Skeletal muscle tissue (tissue), 4 donors: ENCODE data around the gene EPB41L1. TPM values are rescaled to one million over a fixed set of nuclear protein-coding genes. Genes with fewer than 3 reads are reported as not detected.

Experiments used
- H3K27ac ChIP-seq: one replicate; pipeline ENCODE4 v1.7.0; 2013; ENCODE audit warnings: mild to moderate bottlenecking, low read depth, low read length, inconsistent platforms
- H3K27me3 ChIP-seq, 3 donors: one replicate each; pipeline ENCODE4 v1.7.0; 2013; ENCODE audit warnings: low read length in 3 of 3; ENCODE audit not compliant: control insufficient read depth in 3 of 3, insufficient read depth in 3 of 3
- H3K36me3 ChIP-seq, 3 donors: one replicate each; pipeline ENCODE4 v1.7.0; 2013; ENCODE audit warnings: low read length in 3 of 3; ENCODE audit not compliant: control insufficient read depth in 3 of 3, insufficient read depth in 3 of 3
- H3K4me1 ChIP-seq, 3 donors: one replicate each; pipeline ENCODE4 v1.7.0; 2013; ENCODE audit warnings: low read length in 3 of 3, mild to moderate bottlenecking in 3 of 3; ENCODE audit not compliant: control insufficient read depth in 3 of 3, insufficient read depth in 3 of 3
- H3K4me3 ChIP-seq, 3 donors: one replicate each; pipeline ENCODE4 v1.7.0; 2013; ENCODE audit warnings: low read length in 3 of 3
- H3K9ac ChIP-seq, 3 donors: one replicate each; pipeline ENCODE4 v1.7.0; 2013; ENCODE audit warnings: low read length in 3 of 3, mild to moderate bottlenecking in 3 of 3, moderate library complexity in 2 of 3, low read depth in 1 of 3
- H3K9me3 ChIP-seq, 3 donors: one replicate each; pipeline ENCODE4 v1.7.0; 2013; ENCODE audit warnings: low read length in 3 of 3; ENCODE audit not compliant: control insufficient read depth in 3 of 3
- total RNA-seq: library from RNA; depleted of rRNA; stranded (reverse); fragments of >200 nt; gene quantifications from one replicate; pipeline ENCODE4 v1.2.3, GENCODE V29; 2014
- donor health status: Osteomylitis.

Gene EPB41L1
- total RNA-seq, 1 donor from 2014 or later, result 10.4 TPM

DNA sequence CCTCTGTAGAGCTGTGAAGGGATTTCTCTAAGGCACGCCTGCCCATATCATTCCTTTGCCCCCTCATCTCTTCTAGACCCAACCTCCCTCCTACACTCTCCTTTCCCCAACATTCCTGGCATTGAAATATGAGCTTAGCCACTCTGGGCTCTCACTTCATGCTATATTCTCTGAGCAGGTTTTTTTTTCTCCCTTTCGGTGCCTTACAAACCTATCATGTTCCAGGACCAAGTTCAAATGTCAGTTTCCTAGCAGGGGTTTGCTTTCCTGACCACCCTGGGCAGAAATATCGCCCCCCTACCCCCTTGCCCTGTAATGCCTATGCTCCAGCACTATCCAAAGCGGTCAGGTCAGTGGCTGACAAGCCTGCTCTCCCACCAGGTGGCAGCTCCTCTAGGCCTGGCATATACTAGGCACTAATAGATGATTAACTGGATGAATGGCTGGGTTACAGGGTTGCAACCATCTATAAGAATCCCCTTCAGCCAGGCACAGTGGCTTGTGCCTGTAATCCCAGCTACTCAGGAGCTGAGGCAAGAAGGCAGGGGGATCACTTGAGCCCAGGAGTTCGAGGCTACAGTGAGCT lies 56.0 kb downstream of the EPB41L1 start:
- Histone ChIP-seq H3K4me3 (no peak overlapping the region), H3K9me3 (no peaks in the 10 kb centered on the region), H3K27ac (no peak overlapping the region), H3K27me3 (no peaks in the 10 kb centered on the region), H3K4me1 (no peaks in the 10 kb centered on the region), H3K36me3 (peaks cover 0 to 9% (median 5%) of the 10 kb centered on the region in 3 donors), H3K9ac (no peak overlapping the region)

- Histone ChIP-seq H3K4me3 (no peak overlapping the region), H3K27ac (no peak overlapping the region), H3K36me3 (peaks cover 0 to 10% (median 2%) of the 10 kb centered on the region in 3 donors), H3K9ac (no peak overlapping the region), H3K4me1 (no peaks in the 10 kb centered on the region), H3K27me3 (no peaks in the 10 kb centered on the region), H3K9me3 (no peaks in the 10 kb centered on the region)
Measured at GRCh38 chr20:36213362-36213761, 58.8 kb downstream of the EPB41L1 start.

- H3K27me3 ChIP-seq, result no peaks in the 10 kb centered on the region
- H3K9me3 ChIP-seq, result no peaks in the 10 kb centered on the region
- H3K36me3 ChIP-seq, result peaks cover 0 to 8% (median under 1%) of the 10 kb centered on the region in 3 donors
- H3K4me3 ChIP-seq, result no peak overlapping the region
- no peaks in the 10 kb centered on the region for H3K4me1 ChIP-seq
- no peak overlapping the region for H3K27ac ChIP-seq
- no peak overlapping the region for H3K9ac ChIP-seq
Measured at GRCh38 chr20:36214684-36215256, 60.2 kb downstream of the EPB41L1 start.

GRCh38 chr20:36215778-36216177 lies 61.2 kb downstream of the EPB41L1 start:
- Histone ChIP-seq H3K27ac (no peak overlapping the region), H3K36me3 (peaks cover 0 to 11% (median 0%) of the 10 kb centered on the region in 3 donors), H3K27me3 (no peaks in the 10 kb centered on the region), H3K4me3 (no peak overlapping the region), H3K9ac (no peak overlapping the region), H3K9me3 (no peaks in the 10 kb centered on the region), H3K4me1 (no peaks in the 10 kb centered on the region)

GRCh38 chr20:36216314-36217025 lies 61.9 kb downstream of the EPB41L1 start:
- no peaks in the 10 kb centered on the region for H3K4me1 ChIP-seq
- H3K4me3 ChIP-seq, result no peak overlapping the region
- no peak overlapping the region for H3K9ac ChIP-seq
- no peaks in the 10 kb centered on the region for H3K9me3 ChIP-seq
- no peaks in the 10 kb centered on the region for H3K27me3 ChIP-seq
- peaks cover 0 to 11% (median 0%) of the 10 kb centered on the region in 3 donors for H3K36me3 ChIP-seq
- no peak overlapping the region for H3K27ac ChIP-seq

- Histone ChIP-seq H3K36me3 (peaks cover 0 to 13% (median under 1%) of the 10 kb centered on the region in 3 donors), H3K27me3 (no peaks in the 10 kb centered on the region), H3K9me3 (no peaks in the 10 kb centered on the region), H3K4me3 (no peak overlapping the region), H3K4me1 (no peaks in the 10 kb centered on the region), H3K27ac (no peak overlapping the region), H3K9ac (no peak overlapping the region)
Measured at GRCh38 chr20:36217226-36217625, 62.7 kb downstream of the EPB41L1 start.

GRCh38 chr20:36218380-36219064 lies 64.0 kb downstream of the EPB41L1 start:
- no peaks in the 10 kb centered on the region for H3K9me3 ChIP-seq
- no peaks in the 10 kb centered on the region for H3K27me3 ChIP-seq
- H3K9ac ChIP-seq, result no peak overlapping the region
- H3K4me3 ChIP-seq, result no peak overlapping the region
- H3K36me3 ChIP-seq, result peaks cover 0 to 15% (median 2%) of the 10 kb centered on the region in 3 donors
- no peak overlapping the region for H3K27ac ChIP-seq
- H3K4me1 ChIP-seq, result no peaks in the 10 kb centered on the region

DNA sequence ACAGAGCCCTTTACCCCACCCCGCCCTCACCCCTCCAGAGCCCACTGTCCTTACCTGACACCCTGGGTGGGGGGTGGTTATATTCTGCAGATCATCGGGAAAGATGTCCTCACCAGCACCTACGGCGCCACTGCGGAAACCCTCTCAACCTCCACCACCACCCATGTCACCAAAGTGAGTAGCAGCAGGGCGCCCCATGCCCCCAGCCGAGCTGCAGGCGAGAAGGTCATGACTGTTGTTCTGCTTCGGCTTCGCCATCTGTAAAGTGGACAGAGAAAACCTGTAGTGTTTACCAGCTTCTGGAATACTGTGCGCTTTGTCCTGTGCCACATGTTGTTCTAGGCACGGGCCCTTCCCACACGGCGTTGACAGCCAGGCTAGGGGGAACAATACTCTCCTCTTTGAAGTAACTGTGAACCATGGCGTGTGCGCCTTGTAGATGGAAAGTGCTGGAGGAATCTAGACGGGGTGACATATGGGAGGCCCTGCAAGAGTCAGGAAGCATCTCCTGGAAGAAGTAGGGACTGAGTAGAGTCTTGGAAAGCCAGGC lies 65.2 kb downstream of the EPB41L1 start:
- Histone ChIP-seq H3K36me3 (peaks cover 0 to 15% (median 2%) of the 10 kb centered on the region in 3 donors), H3K27ac (no peak overlapping the region)

DNA sequence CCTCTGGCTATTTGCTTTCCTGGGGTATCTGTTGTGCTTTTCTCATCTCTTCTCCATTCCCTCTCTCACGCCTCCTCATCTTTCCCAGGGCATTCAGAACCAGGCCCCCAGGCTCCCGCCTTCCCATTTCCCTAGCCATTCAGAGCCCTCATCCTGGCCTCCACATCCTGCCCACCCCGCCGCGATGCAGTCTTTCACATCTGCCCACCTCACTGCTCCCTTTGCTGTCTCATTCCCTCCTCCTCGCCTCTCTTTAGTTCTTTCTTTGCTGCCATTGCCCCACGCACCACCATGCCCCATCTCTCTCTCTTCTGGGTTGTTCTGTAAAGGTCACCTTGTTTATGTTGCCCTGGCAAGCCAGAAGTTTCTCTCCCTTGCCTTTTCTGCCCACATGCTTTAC lies 71.1 kb downstream of the EPB41L1 start:
- Histone ChIP-seq H3K9me3 (no peaks in the 10 kb centered on the region), H3K4me3 (no peak overlapping the region), H3K4me1 (no peaks in the 10 kb centered on the region), H3K27ac (no peak overlapping the region), H3K27me3 (no peaks in the 10 kb centered on the region), H3K36me3 (peaks cover 0 to 9% (median 2%) of the 10 kb centered on the region in 3 donors), H3K9ac (no peak overlapping the region)

More for the DNA sequence above, 65.2 kb downstream of the EPB41L1 start:
- Histone ChIP-seq H3K4me3 (no peak overlapping the region), H3K9me3 (no peaks in the 10 kb centered on the region), H3K4me1 (no peaks in the 10 kb centered on the region), H3K27me3 (no peaks in the 10 kb centered on the region), H3K9ac (no peak overlapping the region)
